Measurements from ENCODE around the gene CLSTN2.

Gene CLSTN2

GRCh38 chr3:140529096-140529495 lies 594.1 kb downstream of the CLSTN2 start:
- no peak for DNase-seq

DNA sequence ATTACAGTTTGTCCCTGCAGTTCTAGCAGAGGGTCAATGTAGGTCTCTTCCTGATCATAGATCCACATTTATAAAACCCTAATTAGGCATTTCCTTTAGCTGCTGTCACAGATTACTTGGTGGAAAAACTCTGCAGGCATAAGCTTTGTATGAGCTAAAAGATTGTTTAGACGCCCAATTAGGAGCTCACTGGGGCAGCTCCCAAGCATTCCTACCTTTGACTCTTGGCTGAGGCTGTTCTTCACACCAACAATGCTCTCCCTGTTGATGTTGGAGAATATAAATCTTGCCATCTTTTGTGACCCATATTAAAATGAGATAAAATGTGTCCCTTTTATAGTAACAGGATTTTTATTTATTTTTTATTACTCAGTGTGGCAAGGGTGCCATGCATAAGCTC lies 594.6 kb downstream of the CLSTN2 start:
- no peak for DNase-seq

DNA sequence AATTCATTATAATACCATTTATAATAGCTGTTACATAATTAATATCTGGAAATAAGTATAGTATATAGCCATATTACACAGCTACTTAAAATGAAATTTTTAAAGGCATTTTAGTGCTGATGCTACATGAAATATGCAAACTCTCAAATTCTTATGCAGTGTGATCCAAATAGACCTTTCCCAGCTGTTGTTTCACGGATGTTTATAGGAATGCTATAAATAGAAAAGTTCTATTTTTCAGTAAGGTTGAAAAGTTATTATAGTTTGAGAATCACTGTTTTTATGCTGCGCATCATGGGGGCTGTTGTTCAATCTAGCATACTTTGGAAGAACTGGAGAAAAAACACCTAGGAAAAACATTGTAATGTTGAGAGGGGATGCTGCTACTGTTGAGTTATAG lies 595.1 kb downstream of the CLSTN2 start:
- DNase-seq: no peak

- no peak for DNase-seq
Observed at GRCh38 chr3:140530603-140531002, 595.6 kb downstream of the CLSTN2 start.

DNA sequence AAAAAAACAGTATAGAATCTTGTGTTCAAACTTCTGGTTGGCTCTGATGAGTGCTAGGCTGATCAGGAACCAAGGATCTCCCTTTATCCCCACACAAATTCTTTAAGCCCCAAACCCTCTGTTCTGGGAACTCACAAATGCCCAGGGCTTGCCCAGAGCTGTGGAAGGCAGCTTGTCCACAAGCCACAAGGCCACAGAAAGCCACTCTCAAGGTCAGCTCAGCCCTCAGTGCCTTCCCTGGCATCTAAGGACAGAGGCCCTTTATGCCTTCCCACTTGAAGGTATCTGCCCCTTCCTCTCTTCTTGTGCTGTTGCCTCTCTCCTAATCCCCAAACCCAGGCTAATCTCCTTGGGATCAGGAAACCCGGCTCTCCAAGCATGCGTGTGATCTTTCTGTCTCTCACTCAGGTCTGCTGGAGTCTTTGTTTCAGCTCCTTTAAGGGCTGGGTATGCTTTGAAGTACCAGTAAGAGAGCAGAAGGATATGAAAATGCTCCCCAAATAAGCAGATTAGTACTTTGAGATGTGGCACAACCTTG lies 597.9 kb downstream of the CLSTN2 start:
- no peak for DNase-seq

DNA sequence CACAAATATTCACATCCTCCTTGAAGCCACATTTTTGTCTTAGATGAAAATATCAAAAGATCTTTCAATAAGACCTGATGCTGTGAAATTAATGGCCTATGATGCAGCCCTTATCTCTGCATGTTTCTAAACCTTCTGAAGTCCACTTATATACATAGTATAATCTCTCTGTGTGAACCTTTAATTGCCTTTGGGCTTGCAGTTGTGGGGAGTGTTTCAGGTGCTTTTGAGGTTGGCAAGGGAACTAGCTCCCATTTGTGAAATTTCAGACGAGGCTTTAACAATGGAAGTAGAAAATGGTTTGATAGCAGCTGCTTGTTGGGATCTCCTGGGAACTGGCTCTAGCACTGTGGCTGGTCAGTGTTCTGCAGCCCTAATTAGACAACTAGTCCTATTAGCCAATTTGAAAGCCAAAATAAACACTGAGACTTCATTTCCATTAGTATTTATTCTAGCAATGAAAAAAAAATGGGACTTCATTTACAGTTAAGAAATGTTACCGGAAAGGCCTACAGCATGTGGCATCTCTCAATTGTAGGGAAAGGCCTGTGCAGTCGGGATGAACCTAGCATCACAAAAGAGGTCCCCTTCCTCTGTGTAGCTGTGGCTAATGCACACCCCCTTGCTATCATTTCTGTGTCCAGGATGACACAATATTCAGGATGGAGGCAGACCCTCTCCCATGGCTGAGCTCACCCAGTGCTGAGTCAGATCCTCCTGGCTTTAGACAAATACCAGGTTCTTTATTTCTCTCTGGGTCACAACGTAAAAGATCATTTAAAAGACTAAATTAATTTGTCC lies 602.1 kb downstream of the CLSTN2 start:
- DNase-seq: no peak

DNA sequence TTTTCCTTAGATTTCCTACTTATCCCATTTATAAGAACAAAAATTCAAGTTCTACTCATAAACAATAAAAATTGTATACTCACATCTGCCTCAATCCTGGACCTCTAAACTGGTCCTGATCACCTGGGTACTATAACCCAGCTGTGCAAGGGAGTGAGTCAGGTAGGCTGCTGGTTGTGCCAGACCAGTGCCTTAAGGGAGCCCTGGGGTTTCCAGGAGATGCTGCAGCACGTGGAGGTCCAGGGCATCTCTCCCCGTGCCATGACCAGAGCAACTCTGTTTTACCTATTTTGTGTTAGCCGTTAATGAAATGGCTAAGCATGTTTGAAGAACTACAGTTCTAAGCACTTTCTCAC lies 602.7 kb downstream of the CLSTN2 start:
- no peak for DNase-seq

DNA sequence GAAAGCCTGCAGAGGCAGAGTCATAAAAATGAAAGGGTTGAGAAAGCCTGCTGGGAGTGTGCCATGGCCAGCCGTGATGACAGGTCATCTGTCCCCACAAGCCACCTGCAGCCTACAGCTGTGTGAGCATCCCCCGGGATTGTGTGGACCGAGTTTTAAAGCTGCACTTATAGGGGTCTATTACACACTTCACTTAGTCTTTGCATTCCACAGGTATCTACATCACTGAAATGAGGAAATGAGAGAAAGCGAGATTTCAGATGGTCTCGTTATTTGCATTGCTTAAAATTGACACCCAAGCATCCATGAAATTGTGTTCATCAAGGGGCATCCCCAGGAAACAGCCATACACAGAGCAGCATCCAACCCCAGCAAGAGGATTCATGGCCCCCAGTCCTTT lies 605.3 kb downstream of the CLSTN2 start:
- no peak for DNase-seq

GRCh38 chr3:140541975-140542653 lies 607.1 kb downstream of the CLSTN2 start:
- DNase-seq: no peak

GRCh38 chr3:140545197-140545596 lies 610.2 kb downstream of the CLSTN2 start:
- DNase-seq: no peak

DNA sequence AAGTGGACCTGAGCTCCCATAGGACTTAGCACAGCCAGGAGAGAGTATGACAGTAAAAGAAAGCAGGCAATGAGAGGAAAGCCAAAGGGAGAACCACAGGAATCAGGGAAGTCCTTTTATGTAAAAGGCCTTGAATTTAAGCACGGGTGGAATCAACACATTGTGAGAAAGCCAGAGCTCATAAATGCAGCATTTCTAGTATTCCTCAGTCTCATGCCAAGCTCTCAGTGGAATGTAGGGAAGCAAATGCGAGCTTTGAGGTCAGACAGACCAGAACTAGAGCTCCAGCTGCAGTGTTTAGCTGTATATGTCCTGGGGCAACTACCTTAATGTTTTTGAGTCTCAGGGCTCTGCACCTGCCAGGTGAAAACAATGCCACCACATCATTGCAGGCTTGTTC lies 610.8 kb downstream of the CLSTN2 start:
- no peak for DNase-seq

GRCh38 chr3:140546649-140547048 lies 611.7 kb downstream of the CLSTN2 start:
- no peak for DNase-seq

DNA sequence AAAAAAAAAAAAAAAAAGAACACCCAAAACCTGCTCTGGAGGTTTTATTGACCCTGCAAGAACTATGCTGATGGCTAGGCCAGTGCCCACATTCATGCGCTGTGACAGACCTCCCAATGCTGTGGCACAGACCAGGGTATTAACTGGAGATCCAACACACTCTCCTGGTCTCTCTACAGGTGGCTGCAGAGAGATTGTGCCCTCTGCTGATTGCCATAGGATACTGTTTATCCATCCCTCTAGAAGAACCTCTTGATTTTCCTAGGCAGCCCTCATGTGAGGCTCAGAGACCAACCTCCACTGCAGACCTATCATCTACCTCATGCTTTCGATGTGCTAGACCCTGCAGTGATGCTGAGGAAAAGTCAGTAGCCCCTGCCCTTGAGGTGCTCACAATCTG lies 617.4 kb downstream of the CLSTN2 start:
- no peak for DNase-seq

GRCh38 chr3:140552898-140553297 lies 617.9 kb downstream of the CLSTN2 start:
- DNase-seq: no peak

GRCh38 chr3:140553591-140553990 lies 618.6 kb downstream of the CLSTN2 start:
- no peak for DNase-seq

- DNase-seq: no peak
Observed at GRCh38 chr3:140555666-140556065, 620.7 kb downstream of the CLSTN2 start.

DNA sequence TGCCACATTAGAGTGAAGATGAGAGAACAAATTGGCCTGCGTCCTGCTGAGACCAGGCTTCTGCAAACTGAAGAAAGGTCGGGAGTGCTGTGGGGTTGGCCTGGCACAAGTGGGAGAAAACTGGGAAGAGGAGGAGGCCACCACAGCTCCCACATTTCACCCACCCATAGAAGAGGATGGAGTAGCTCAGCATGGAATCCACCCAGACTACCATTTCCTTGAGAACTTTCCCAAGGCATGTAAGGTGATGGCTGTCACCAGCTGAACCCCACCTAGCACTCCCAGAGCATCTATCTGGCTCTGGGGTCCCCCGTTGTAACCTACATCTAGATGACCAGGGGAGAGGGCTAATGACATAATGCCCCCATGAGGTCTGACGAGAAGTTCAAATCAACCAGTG lies 622.5 kb downstream of the CLSTN2 start:
- DNase-seq: no peak

DNA sequence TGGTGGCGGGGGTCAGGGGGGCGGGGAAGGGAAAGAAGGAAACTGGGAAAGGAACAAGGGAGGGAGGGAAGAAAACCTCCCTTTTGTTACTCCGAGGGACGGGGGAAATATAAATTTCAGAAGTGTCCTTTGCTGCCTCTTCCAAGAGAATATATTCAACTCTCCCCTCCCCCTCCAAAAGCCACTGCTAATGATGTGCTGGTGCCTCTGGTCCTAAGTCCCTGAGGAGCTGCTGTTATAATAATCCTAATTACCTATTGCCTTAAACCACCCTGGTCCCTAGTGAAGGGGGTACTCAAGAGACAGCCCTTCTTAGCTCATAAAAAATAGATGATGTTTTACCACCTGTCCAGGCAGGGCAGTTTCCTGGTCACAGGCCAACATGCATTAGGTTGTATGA lies 624.6 kb downstream of the CLSTN2 start:
- no peak for DNase-seq

DNA sequence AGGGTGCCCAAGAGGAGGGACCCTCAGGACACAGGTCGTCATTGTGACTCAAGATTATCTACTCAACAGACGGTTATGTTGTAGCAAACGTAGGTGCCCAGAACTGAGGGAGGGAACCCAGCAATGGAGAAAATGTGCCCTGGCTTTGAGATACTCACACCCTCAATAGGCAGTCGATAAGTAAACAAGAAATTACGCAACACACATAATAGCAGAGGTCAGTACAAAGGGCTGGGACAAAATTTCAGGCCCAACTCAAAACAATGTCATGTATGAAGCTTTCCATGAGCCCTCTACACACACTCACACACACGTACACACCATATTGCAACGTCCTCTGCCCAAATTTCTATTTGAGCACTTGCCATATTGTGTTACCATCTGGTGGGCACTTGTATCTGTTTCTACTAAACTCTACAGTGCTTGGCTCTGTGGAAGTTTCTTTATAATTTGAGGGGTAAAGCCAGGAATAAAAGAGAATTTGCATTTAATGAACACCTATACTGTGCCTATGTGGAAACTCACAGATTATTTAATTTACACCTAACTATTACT lies 628.3 kb downstream of the CLSTN2 start:
- DNase-seq: no peak

GRCh38 chr3:140568131-140568530 lies 633.1 kb downstream of the CLSTN2 start:
- DNase-seq: no peak

- DNase-seq: no peak
Observed at GRCh38 chr3:140568842-140569520, 634.0 kb downstream of the CLSTN2 start.

DNA sequence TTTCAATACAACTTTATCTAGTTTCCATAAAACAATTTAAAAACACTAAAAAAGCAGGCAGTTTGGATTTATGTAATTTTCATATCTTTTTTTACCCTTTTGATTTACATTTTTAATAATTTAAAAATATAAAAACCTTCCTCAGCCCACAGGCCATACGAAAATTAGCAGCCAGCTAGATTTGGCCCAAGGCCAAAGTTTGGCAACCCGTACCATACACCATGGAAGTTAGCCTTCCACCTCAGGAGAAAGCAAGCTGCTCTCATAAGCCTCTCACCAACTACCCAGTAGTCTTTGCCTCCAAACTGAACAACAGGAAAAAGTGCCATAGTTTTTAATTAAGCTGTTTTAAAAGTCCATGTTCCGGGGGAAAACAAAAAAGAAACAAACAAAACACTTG lies 635.6 kb downstream of the CLSTN2 start:
- DNase-seq: no peak

- no peak for DNase-seq
Observed at GRCh38 chr3:140571836-140572235, 636.9 kb downstream of the CLSTN2 start.

DNA sequence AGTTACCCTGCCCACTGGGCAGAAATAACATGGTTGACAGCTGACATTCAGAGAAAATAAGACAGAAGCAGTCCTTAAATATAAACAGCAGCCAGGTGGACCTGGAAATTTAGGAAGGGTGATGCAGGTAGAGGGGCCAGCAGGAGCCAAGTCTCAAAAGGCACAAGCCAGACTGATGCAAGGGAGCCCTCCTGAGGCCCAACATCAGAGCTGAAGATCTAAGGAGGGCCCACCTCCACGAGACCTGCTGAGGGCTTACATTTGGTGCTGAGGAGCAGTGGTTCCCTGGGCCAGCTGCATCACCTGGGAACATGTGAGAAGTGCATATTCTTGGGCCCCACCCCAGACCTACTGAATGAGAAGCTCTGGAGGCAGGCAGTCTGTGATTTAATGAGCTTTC lies 637.3 kb downstream of the CLSTN2 start:
- no peak for DNase-seq
